Epithelial cell of proximal tubule (primary cell): ENCODE data around the gene PLD1. TPM values are rescaled to one million over a fixed set of nuclear protein-coding genes. Genes with fewer than 3 reads are reported as not detected.
A peak's percentile ranks its signal among the peaks of the same experiment; 100 is the strongest.

Experiments used
- DNase-seq: peaks from one replicate; pipeline ENCODE4 v3.0.0-alpha.2; 2011; ENCODE audit warnings: low read depth
- H3K4me3 ChIP-seq: 2 replicates; pipeline ENCODE4 v1.5.1; 2011; ENCODE audit warnings: low read depth, mild to moderate bottlenecking, low read length
- total RNA-seq: library from RNA; depleted of rRNA; stranded (reverse); fragments of >200 nt; gene quantifications from 2 replicates; pipeline ENCODE4 v1.2.3, GENCODE V29; 2015
- TF ChIP-seq, protein P1 (sequence below): conservative IDR thresholded peaks from 2 replicates; pipeline ENCODE4 v1.5.1; 2012; ENCODE audit warnings: low read depth, mild to moderate bottlenecking, low read length

PLD1 gene
- total RNA-seq, 1 donor from 2014 or later = 5.1 TPM

DNA sequence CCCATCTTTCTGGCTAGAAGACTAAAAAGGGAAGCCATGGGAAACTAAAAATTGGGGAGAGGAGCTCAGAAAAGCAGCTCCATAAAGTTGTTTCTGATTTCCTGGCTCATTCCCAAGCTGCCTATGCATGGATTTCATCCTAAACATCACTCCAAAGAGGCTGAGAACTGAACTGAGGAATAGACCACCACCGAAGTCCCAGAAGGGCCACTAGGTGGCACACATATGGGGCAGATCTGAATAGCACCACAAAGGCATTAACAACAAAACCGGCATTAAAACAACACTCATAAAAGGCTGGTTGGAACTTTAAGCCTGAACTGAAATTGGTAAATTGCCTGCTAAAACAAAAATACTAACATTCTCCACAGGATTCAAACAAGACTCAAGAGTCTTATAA is 106.3 kb downstream of the PLD1 start:
- TF ChIP-seq, protein P1, sequence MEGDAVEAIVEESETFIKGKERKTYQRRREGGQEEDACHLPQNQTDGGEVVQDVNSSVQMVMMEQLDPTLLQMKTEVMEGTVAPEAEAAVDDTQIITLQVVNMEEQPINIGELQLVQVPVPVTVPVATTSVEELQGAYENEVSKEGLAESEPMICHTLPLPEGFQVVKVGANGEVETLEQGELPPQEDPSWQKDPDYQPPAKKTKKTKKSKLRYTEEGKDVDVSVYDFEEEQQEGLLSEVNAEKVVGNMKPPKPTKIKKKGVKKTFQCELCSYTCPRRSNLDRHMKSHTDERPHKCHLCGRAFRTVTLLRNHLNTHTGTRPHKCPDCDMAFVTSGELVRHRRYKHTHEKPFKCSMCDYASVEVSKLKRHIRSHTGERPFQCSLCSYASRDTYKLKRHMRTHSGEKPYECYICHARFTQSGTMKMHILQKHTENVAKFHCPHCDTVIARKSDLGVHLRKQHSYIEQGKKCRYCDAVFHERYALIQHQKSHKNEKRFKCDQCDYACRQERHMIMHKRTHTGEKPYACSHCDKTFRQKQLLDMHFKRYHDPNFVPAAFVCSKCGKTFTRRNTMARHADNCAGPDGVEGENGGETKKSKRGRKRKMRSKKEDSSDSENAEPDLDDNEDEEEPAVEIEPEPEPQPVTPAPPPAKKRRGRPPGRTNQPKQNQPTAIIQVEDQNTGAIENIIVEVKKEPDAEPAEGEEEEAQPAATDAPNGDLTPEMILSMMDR = peak; percentile 71
- H3K4me3 ChIP-seq = no peak overlapping the region
- DNase-seq = no peak

DNA sequence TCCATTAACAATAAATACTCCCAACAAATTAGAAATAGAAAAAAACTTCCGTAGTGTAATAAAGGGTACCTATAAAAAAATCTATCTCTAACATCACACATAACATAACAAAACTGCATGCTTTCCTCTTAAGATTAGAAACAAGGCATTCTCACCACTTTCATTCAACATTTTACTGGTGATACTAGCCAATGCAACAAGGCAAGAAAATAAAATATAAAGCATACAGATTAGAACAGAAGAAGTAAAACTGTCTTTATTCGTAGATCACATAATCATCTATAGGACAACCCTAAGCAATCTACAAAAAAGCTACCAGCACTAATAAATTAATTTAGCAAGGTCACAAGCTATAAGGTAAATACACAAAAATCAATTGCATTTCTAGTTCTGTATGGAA is 107.1 kb downstream of the PLD1 start:
- TF ChIP-seq, protein P1 = no peak

DNA sequence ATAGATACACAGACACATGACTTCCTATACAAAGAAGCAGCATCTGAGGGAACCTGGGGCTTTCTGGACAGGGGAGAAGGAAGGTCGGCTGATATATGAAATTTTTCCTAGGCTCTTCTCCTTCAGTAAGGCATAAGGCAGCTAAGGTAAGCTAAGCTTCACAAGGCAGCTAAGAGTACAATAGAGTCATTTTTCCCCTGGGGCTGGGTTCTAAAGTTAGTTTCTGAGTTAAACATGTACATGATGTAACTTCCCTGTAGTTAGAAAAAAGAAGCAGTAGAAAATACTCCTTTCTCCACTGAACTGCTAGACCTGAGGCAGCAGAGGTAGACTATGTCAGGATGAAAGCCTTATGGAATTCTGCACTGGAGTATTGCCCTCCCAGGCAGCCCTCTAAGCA is 109.6 kb downstream of the PLD1 start:
- H3K4me3 ChIP-seq = no peak overlapping the region
- TF ChIP-seq, protein P1 = no peak
- no peak for DNase-seq

More for the DNA sequence above, 107.1 kb downstream of the PLD1 start:
- H3K4me3 ChIP-seq = no peak overlapping the region
- DNase-seq = no peak

DNA sequence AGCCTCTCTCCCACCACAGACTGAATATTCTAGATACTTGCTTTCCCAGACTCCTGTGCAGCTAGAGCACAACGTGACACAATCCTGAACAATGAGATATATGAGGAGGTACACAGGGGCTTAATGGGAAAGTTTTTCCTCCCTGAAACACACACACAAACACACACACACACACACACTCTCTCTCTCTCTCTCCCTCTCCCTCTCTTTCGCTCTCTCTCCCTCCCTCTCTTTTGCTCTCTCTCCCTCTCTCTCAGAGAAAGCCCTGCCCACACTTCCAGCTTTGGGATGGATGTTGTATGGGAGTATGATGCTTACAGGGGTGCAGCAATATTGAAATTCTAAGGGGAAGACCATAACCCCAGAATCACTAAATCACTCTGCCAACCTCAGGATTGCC is 110.1 kb downstream of the PLD1 start:
- no peak overlapping the region for H3K4me3 ChIP-seq
- TF ChIP-seq, protein P1 = no peak
- no peak for DNase-seq

DNA sequence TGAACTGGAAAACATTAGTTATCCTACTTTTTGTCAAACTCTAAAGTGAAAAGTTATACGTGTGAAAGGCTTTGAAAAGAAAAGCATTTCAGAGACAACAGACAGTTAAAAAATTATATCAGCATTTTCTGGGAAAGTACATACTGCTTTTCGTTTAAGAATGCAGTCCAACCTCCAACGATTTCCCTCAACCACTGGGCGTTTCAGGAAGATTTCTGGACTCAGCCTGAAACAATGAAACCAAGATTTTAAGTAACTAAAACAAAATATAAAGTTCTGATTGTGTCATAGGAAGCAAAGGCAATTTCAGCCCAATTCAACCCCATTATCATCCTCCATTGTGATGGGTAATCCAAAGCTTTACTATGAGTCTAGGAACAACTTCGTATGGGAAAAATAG is 110.7 kb downstream of the PLD1 start:
- no peak overlapping the region for H3K4me3 ChIP-seq
- TF ChIP-seq, protein P1 = no peak
- no peak for DNase-seq

DNA sequence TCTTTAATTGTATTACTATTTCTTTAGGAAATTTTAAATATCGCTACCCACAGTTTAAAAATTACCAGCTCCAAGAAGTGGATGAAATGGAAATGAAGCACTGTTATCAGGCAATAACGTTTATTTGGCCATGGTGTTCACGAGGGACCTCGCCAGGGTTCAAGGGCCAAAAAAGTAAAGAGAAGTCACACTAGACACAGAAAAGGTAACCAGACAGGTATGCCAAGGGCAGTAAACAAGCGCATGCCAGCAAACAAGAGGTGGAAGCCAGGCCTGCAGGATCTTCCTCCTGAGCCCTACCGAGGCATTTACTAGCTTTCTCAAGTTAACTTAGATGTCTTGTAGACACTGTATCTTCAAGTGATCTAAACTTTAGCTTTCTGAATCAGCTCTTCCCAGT is 113.5 kb downstream of the PLD1 start:
- TF ChIP-seq, protein P1 = no peak
- H3K4me3 ChIP-seq = no peak overlapping the region
- DNase-seq = no peak

DNA sequence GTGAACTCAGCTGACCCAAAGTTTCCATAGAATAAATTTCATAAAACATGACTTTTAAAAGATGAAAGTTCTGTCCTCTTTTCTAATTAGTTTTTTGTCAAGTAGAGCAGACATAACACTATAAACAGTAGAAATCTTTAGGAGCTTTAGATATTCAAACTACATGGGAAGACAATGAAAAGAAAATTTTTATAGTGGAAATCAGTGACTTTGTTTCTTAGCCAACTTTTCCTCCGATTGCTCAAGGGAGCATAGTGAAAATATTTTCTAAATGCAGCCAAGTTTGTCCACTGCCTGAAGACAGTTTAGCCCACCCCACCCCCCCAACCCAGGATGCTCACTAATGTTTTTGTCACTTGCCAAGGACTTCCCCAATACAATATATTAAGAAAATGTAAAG is 114.9 kb downstream of the PLD1 start:
- DNase-seq = no peak
- no peak overlapping the region for H3K4me3 ChIP-seq
- TF ChIP-seq, protein P1 = no peak
